Spleen (tissue), 11 donors: Measurements from ENCODE around the gene PCSK1. TPM values are rescaled to one million over a fixed set of nuclear protein-coding genes. Genes with fewer than 3 reads are reported as not detected.

Experiments used
- DNase-seq: peaks from one replicate; pipeline ENCODE4 v3.0.0-alpha.2; 2020
- H3K27ac ChIP-seq, 8 donors: fragments of 200-600 bp; sonication (generic) in 7 of 8; 1 replicate in 4 of 8; 2 replicates in 4 of 8; pipeline versions ENCODE4 v1.5.0 to v1.8.0; 2016 to 2021; ENCODE audit warnings: inconsistent platforms in 4 of 8, mild to moderate bottlenecking in 4 of 8, moderate library complexity in 1 of 8
- H3K27me3 ChIP-seq, 7 donors: fragments of 200-600 bp; sonication (generic) in 6 of 7; replicated peaks in 1 of 7; 1 replicate in 4 of 7; 2 replicates in 3 of 7; pipeline versions ENCODE4 v1.5.0 to v1.8.0; 2016 to 2021; ENCODE audit warnings: inconsistent platforms in 3 of 7, mild to moderate bottlenecking in 1 of 7
- H3K36me3 ChIP-seq, 6 donors: fragments of 200-600 bp; sonication (generic) in 5 of 6; 1 replicate in 4 of 6; 2 replicates in 2 of 6; pipeline versions ENCODE4 v1.5.0 to v1.8.0; 2016 to 2021; ENCODE audit warnings: inconsistent platforms in 2 of 6
- H3K4me1 ChIP-seq, 6 donors: fragments of 200-600 bp; sonication (generic) in 5 of 6; 1 replicate in 3 of 6; 2 replicates in 3 of 6; pipeline versions ENCODE4 v1.5.0 to v1.8.0; 2016 to 2021; ENCODE audit warnings: inconsistent platforms in 3 of 6
- H3K4me3 ChIP-seq, 8 donors: fragments of 200-600 bp; sonication (generic) in 7 of 8; 1 replicate in 4 of 8; 2 replicates in 4 of 8; pipeline versions ENCODE4 v1.5.0 to v1.8.0; 2016 to 2021; ENCODE audit warnings: inconsistent platforms in 4 of 8, mild to moderate bottlenecking in 4 of 8, moderate library complexity in 2 of 8
- H3K9me3 ChIP-seq, 8 donors: fragments of 200-600 bp; sonication (generic) in 7 of 8; 1 replicate in 4 of 8; 2 replicates in 4 of 8; pipeline versions ENCODE4 v1.5.0 to v1.8.0; 2016 to 2021; ENCODE audit warnings: inconsistent platforms in 4 of 8
- CTCF ChIP-seq, 11 experiments: fragments of 200-600 bp in 7 of 11; fragments of 450-650 bp in 4 of 11; sonication (generic) in 4 of 11; IDR thresholded peaks in 8 of 11; conservative IDR thresholded peaks in 3 of 11; 1 replicate in 7 of 11; 2 replicates in 4 of 11; pipeline versions ENCODE4 v1.4.0 to v1.8.0; 2016 to 2021; ENCODE audit warnings: antibody characterized with exemption in 11 of 11, inconsistent platforms in 4 of 11, mild to moderate bottlenecking in 1 of 11
- POLR2A ChIP-seq, 3 donors: fragments of 450-650 bp; IDR thresholded peaks; one replicate each; pipeline ENCODE4 v1.5.1; 2017; ENCODE audit warnings: antibody characterized with exemption in 3 of 3, mild to moderate bottlenecking in 1 of 3
- POLR2AphosphoS5 ChIP-seq, 3 donors: sonication (generic); formaldehyde crosslinking; IDR thresholded peaks; one replicate each; pipeline ENCODE4 v1.5.1; 2017; ENCODE audit warnings: antibody characterized with exemption in 3 of 3
- whole genome bisulfite sequencing, 5 donors: extraction: QIAGEN DNeasy Blood & Tissue Kit in 3 of 5; methylation state at CpG; one replicate each; pipeline versions ENCODE4 v1.1.5 to v1.1.7; 2013 to 2018; 5-methylcytosine and 5-hydroxymethylcytosine counted together
- intact Hi-C: fragments of 100-400 bp; cut with DNase I; formaldehyde crosslinking; loops from one replicate; pipeline ENCODE4 v1.15.0; 2023; ENCODE audit warnings: low total_unique reads
- polyA plus RNA-seq, 3 donors: library from polyadenylated mRNA; stranded (reverse); fragments of 200-250 nt; gene quantifications; one replicate each; pipeline ENCODE4 v1.2.1, GENCODE V29; 2013
- total RNA-seq, 7 donors: library from RNA; depleted of rRNA in 3 of 7; stranded (reverse); fragments of >200 nt in 3 of 7; fragmentation: NEBNext Ultra II Directional in 4 of 7; extraction: Animal tissue kit (Norgen Biotek cat#: 25700) in 4 of 7; gene quantifications; one replicate each; pipeline versions ENCODE4 v1.1.0 to v1.2.1, GENCODE V29; 2016 to 2021
- donor health status: healthy with polysubstance abuse.
- donor health status: DM: no; HTN: no; CAD: no; lungs with moderate emphysema.
- donor health status: DM: no; HTN: no; CAD: no.
- donor health status: Bipolar disorder and iron deficiency.
- donor health status: healthy.
- donor health status: DM: no; HTN: no; CAD: no.
- donor health status: DM: yes; HTN: yes; CAD: no.

PCSK1 gene
- total and polyA plus RNA-seq, 10 donors: 0.04 to 0.72 (median 0.23) TPM; not detected in 2

DNA sequence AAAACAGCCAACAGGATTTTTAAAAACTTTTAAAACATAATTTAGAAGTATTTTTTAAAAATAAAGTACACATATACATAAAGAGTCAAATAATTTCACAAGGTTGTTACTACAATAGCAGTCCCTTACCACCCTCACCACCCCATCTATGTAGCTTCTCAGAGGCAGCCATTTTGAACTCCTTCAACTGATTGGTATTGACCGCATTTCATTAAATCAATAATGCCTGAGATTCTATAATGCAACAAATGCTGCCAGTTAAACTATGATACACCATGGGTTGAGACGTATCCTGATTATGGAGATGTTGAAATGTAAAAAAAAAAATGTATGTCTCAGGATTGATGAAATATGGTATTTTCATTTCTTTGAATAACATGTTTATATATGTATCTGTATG is 78.8 kb downstream of the PCSK1 start:
- Histone ChIP-seq H3K27ac (no peak overlapping the region), H3K9me3 (peaks cover 0 to 7% (median 0%) of the 10 kb centered on the region in 8 donors), H3K4me1 (no peaks in the 10 kb centered on the region), H3K27me3 (no peaks in the 10 kb centered on the region), H3K36me3 (no peaks in the 10 kb centered on the region), H3K4me3 (no peak overlapping the region)
- WGBS, 5 donors: 95 to 97% (median 97%) methylated on average over 2 of the region's 2 CpGs
- intact Hi-C loops: no loop called here
- DNase-seq: no peak
- no peak for TF ChIP-seq POLR2AphosphoS5 (IDR thresholded peaks at IDR 0.05)

DNA sequence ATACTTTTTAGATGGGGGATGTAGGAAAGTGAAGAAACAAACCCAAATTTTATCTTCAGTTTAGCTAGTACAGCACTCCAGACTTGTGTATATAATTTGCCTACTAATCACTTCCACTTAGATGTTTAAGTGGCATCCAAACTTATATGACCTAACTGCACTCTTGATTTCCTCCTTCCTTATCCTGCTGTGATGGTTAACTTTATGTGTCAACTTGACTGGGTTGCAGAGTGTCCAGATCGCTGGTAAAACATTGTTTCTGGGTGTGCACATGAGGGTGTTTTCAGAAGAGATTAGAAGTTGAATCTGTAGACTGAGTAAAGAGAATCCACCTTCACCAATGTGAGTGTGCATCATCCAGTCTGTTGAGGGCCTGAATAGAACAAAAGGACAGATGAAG is 79.8 kb downstream of the PCSK1 start:
- no peaks in the 10 kb centered on the region for H3K27me3 ChIP-seq
- H3K4me1 ChIP-seq: no peaks in the 10 kb centered on the region
- H3K36me3 ChIP-seq: no peaks in the 10 kb centered on the region
- WGBS, 5 donors: 70 to 89% (median 80%) methylated on average over 1 of the region's 1 CpG
- H3K27ac ChIP-seq: no peak overlapping the region
- no peak for DNase-seq
- peaks cover 0 to 7% (median 0%) of the 10 kb centered on the region in 8 donors for H3K9me3 ChIP-seq
- intact Hi-C loops: no loop called here
- no peak for TF ChIP-seq POLR2AphosphoS5 (IDR thresholded peaks at IDR 0.05)
- no peak for TF ChIP-seq CTCF (IDR thresholded peaks at IDR 0.05 in 8 of 11, conservative IDR thresholded peaks at IDR 0.05 in 3 of 11)
- no peak for TF ChIP-seq POLR2A (IDR thresholded peaks at IDR 0.05)
- no peak overlapping the region for H3K4me3 ChIP-seq

GRCh38 chr5:96350678-96351077 is 82.4 kb downstream of the PCSK1 start:
- Histone ChIP-seq H3K36me3 (no peaks in the 10 kb centered on the region), H3K4me3 (no peak overlapping the region), H3K27ac (peak overlapping the region in 1 of 8 donors; percentile 27), H3K27me3 (peaks cover 0 to 3% (median 0%) of the 10 kb centered on the region in 7 donors), H3K4me1 (peaks cover 0 to 2% (median under 1%) of the 10 kb centered on the region in 6 donors), H3K9me3 (no peaks in the 10 kb centered on the region)
- intact Hi-C loops: no loop called here
- TF ChIP-seq POLR2AphosphoS5 (IDR thresholded peaks at IDR 0.05): no peak
- no peak for TF ChIP-seq CTCF (IDR thresholded peaks at IDR 0.05 in 8 of 11, conservative IDR thresholded peaks at IDR 0.05 in 3 of 11)
- no peak for TF ChIP-seq POLR2A (IDR thresholded peaks at IDR 0.05)
- 37 to 50% (median 44%) methylated on average over 2 of the region's 2 CpGs for whole genome bisulfite sequencing, 5 donors
- no peak for DNase-seq

- peaks cover 0 to 3% (median 0%) of the 10 kb centered on the region in 7 donors for H3K27me3 ChIP-seq
- H3K27ac ChIP-seq: no peak overlapping the region
- no peak for TF ChIP-seq POLR2A (IDR thresholded peaks at IDR 0.05)
- no peak for TF ChIP-seq POLR2AphosphoS5 (IDR thresholded peaks at IDR 0.05)
- TF ChIP-seq CTCF (IDR thresholded peaks at IDR 0.05 in 8 of 11, conservative IDR thresholded peaks at IDR 0.05 in 3 of 11): no peak
- H3K9me3 ChIP-seq: no peaks in the 10 kb centered on the region
- H3K4me1 ChIP-seq: peaks cover 0 to 14% (median 2%) of the 10 kb centered on the region in 6 donors
- no peaks in the 10 kb centered on the region for H3K36me3 ChIP-seq
- 71 to 83% (median 79%) methylated on average over 1 of the region's 1 CpG for WGBS, 5 donors
- no peak overlapping the region for H3K4me3 ChIP-seq
- DNase-seq: no peak
- intact Hi-C loops: loop anchor here (10.0 kb wide), 1 partner anchor 574 kb away; no protein-coding TSS in a partner anchor
Observed at GRCh38 chr5:96348536-96348935, 84.5 kb downstream of the PCSK1 start.
